Measurements from ENCODE around the gene MED27.

The MED27 gene

DNA sequence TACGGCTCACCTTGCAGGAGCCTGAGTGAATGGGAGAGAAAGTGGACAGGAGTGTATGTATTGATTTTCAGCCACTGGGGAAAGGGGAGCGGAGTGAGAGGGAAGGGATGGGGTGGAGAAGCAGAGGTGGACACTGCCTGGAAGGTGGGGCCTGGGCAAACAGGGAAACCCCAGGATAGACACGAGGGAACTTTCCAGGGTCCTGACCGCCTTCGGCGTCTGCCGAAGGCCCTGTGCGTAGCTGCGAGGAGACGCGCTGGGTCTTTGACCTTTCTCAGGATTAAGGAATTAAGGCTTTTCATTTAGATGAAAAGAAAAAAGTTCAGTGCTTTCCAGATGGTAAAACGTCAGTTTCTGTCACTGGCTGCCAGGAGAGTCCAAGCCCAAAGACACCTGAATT, 205.2 kb downstream of the MED27 start:
- no peak for DNase-seq

DNA sequence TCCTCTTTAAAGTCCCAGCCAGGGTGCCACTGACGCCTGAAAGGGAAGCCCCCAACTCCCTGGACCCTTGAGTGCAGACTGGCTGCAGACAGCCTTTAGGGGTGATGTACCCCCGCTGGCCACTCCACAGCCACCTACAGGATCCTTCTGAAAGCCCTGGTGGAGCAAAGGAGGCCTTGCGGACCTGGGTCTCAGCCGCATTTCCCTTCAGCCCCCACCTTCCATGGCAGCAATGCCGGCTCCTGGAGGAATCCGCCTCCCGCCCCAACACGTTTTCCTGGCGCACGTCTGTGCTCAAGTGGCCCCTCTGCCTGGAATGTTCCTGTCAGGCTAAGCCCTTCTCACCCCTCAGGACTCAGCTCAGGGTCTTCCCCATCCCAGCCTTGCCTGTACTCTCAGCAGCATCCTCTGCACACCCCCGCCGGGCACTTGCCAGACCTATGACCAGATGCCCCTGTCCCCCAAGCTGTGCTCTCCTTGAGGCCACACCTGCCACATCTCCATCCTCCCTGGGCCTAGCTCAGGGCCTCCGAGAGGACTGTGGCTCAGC, 205.7 kb downstream of the MED27 start:
- no peak for DNase-seq

DNA sequence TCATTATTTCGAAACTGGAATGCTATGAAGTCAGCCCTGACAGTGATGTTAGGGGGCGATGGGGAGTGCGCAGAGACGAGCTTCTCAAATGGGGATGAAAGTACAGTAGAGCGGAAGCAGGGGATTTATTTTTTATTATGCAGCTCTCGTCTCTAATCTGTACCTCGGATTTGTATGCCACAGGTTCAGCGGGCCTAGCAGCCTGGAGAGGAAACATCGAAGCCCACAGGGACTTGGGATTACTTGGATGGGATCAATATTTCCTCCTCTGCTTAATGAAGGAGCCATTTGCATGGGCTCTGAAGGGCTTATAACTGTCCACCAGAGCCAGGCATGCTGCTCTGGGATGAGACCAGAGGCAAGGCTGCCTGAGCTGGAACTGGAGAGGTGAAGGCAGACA, 206.3 kb downstream of the MED27 start:
- no peak for DNase-seq

DNA sequence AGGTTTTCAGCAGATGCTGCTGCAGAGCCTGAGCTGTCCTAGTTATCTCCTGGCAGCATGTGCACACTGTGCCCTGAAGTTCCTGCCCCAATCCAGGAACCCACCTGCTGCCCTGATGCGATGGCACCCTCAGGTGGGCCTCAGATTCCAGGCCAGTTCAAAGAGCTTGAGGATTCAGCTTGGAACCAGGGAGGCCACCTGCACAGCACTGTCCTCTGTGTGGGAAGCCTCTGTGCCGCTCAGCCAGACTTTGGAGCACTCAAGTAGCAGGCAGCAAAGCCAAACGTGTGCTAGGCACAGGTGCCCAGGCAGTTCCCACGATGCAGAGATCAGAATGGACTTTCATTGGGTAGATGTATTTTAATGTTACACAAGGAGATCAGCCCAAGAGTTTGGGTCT, 207.0 kb downstream of the MED27 start:
- no peak for DNase-seq

DNA sequence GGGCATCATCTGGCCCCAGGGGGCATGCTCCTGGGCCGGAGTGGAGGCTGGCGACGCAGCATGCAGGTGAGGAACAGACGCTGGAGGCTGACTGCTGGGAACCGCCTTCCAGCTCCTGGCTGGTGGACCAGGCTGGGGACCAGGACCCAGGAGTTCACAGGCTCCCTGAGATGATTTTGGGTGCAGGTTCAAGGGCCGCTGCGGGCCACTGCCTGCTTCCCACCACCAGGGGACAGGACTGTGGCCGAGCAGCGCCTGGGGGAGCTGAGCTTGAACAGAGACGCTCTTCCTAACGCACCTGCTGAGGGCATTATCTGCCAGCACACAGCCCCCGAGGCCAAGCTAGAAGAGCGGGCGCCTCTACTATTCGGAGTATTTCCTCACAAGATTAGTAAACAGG, 207.7 kb downstream of the MED27 start:
- no peak for DNase-seq

DNA sequence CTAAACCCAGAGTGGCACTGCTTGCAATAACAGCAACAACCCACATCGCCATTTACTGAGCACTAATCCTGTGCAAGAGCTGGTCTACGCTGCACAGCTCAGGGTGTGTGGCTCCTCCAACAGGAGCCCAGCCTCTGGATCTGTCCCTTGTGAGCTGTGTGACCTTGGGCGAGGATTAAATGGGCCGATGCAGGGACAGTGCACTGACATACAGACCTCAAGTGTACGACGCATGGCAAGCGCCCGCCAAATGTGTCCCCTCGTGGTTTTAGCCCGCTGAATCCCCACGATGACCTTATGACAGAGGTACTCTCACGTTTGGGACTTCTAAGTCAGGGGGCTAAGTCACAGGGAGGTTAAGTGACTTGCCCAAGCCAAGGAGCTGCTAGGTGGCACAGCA, 209.5 kb downstream of the MED27 start:
- DNase-seq: no peak

DNA sequence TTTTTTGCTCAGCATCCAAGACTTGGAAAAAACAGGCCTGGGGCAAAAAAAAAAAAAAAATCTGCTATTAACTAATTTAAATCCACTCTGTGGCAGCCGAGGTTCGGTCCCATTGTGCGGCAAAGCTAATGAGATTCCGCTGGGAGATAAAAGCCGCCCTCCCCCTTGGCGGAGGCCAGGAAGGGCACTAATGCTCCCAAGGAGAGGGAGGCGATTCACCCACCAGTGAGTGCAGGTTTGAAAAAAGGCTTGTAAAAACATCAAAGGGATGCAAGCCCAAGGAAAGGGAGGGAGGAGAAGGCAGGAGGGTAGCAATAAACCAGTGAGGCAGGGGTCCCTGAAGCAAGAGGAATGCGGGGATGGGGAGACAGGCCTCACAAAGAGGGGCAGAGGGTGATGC, 210.3 kb downstream of the MED27 start:
- no peak for DNase-seq

DNA sequence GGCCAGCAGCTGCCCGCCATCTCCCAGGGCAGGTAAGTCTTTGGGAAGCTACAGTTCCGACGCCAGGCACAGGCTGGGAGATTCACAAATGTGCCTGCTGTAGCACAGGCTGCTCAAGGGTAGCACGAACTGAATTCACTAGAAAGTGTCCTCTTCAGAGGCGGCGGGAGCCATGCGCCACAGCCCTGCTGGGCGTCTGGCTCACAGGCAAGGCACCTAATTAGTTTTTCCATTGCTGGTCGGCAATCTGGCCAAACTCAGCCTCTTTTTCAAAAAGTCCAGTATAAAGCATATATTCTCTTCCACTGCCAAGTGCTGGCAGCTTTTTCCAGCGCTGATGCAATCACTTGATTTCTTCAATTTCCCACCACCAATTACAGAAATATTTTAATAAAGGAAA, 210.9 kb downstream of the MED27 start:
- DNase-seq: no peak

DNA sequence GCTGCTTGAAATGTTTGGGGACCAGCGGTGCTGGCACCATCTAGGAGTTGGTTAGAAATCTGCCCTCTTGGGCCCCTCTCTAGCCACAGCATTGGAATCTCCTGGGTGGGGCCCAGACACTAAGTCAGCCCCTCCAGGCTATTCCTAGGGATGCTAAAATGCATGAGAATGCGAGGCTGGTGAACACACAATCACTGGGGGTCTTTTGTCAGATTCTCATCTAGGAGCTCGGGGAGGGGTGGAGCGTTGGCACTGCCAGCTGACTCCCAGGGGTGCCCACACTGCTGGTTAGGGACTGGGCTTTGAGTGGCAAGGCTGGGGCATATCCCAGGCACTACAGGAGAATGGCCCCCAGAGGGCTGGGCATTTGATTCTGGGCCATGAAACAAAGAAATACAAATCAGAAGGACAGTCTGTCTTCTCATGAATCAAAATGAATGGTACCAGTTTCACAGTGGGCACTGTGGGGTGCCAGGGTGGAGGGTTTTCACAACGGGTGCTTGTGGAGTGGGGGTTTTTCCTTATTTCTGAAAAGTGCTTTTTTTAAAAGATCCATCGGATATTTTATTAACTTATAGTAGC, 212.0 kb downstream of the MED27 start:
- DNase-seq: no peak

DNA sequence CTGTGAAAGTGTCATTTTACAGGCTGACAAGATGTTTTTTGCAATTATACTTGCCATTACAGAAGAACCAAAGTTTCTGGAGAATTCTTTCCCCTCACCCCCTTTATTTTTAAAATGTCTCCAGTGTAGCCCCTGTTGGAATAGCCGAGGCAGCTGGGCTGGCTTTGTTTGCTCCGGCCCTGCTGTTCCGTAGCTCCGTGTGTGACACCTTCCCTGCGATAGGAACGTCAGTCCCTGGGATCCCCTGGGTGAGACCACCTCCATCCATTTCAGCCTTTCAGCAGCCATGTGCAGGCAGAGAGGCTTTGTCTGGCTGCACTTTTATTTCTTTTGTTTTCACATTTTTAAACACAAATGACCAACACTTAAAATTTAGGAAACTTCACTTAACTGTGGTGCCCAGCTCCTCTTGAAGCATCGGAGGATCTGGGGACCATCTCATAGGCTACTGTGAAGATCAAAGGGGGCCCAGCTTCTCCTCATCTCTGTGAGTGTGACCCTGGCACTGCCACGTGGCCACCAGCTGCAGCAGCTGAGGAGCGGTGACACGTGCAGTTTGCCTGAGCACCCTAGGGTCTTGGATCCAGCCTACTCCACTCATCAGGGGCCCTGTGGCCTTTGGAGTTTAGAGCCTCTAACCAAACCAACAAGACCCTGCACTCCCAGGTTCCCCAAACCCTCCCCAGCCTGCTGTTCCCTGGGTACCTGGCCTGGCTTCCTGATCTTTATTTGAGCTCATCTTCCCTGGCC, 214.0 kb downstream of the MED27 start:
- DNase-seq: no peak

DNA sequence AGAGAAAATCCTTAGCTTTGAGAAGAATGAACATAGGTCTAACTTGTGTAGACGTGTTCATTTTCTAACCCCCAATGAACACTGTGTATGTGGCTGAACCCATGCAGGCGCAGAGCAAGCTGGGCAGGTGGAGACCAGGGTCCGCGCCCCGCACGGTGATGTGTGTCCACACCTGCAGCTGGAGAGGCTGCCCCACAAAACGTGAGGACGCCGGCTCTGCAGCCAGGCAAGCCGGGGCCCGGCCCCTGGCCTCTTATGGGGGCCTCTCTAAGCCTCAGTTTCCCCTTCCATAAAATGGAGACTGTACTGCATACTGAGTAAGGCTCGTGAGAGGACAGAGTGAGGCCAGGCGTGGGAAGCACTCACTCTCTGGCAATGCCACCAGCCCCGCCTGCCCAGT, 215.1 kb downstream of the MED27 start:
- no peak for DNase-seq

DNA sequence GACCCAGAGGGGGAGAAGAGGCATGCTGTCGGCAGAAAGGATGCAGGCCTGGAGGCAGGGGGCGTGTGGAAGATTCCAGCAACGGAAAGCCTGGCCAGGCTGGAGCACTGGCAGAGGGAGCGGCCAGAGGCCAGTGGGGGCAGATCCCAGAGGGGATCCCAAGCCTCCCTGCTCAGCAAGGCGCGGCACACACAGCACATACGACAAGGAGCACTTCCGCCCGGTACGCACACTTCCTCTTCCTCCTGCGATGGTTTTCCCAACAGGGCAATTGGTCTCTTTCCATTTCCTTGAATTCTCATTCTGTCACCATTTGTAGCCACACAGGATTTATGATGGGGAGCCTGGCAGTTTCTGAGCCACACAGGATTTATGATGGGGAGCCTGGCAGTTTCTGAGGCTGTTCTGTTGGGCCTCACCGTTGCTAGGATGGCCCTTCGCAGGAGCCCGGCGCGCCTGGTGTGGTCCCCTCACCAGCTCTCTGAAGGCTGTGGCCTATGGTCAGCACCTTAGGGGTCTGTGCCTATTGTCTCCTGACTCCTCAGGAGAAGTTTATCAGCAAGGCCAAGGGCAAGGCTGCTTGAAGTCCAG, 216.3 kb downstream of the MED27 start:
- DNase-seq: no peak

DNA sequence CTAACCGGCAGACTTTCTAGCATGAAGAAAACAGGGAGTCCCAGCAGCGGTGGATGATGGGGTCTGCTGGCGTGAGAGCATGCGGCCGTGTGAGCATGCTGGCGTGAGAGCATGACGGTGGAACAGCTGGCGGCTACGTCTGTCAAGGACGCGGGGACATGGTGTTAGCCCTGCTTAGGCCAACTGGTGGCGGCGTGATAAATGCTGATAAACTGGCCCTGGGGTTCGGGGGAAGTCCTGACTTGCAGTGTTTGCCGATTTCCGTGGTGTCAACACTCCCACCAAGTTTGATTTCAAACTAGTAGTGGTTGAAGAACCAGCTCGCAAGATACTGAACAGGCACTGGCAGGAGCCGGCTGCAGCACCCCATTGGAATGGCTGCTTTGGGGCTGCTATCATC, 217.4 kb downstream of the MED27 start:
- DNase-seq: no peak

DNA sequence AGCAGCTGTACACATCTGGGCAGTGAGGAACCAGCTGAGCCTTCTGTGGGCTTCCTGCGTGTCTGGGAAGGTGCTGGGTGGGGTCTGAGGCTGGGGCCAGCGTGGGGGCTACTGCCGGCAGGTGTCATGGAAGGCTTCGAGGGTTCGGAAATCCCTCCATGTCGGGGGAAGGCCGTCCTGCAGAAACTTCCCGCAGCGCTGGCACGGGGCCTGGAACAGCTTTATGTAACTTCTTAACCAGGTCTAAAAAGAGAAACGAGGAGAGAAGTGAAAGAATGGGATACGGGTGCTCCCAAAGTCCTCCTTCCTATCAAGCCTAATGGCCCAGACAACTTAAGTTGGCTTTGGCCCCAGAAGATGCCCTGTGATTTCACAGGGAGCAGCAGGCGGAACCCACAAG, 219.2 kb downstream of the MED27 start:
- no peak for DNase-seq

DNA sequence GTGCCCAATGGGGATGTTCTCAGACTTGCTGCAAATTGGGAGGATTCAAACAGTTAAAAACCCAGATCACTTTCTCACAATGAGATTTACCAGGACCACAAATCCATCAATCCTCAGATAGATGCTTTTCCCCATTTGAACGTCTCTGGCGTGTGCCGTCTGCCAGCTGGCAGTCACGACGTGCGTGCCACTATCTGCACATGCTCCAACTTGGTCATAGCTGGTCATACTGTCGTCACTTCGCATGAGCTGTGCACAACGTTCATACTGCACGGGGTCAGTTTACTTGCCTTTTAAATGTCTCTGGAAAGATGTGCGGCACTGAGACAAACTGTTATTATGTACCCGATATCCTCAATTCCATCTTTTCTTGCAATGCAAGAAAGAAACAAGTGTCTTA, 221.5 kb downstream of the MED27 start:
- DNase-seq: no peak

DNA sequence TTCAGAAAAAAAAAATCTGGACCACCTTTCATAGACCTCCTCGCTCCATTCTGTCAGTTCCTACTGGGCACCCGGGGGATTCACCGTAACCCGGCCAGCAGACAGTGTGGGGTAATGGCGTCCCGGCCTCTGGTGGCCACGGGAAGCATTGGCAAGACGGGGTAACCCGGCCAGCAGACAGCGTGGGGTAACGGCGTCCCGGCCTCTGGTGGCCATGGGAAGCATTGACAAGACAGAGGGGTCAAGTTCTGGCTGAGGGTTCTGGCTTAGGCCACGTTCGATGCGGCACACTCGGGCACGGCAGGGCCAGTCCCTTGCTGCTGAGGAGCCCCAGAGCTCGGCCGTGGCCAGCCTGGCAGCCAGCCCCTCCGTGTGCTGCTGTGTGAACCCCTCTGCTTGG, 223.6 kb downstream of the MED27 start:
- no peak for DNase-seq

DNA sequence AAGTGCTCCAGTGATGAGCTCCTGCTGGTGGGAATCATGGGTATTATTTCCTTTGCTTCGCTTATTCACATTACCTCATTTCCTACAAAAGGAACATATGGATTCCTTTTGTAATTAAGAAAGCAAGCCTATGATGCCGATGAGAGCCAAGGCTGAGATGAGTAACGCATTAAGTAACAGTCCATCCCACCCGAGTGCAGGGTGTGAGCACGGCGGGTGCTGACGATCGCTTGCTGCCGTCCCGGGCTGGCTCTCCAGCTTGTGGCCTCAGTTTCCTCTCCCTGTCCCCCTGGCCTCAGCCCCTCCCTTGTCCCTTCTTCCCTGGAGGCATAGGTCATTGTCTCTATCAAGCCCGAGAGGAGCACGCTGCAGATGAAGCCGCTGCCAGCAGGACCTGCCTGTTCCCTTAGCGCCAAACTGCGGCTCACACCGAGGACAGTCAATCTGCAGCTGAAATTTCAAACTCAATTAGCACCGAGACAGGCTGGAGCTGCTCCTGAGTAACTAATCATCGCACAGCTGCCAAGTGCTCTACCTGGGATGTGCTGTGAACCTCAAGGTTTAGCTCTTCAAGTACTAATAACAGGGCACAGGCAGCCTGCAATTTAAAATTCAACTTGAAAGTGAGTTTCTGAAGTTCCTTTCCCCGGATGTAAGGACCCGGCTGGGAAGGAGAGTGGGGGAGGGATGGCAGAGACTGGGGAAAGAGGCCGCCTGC, 224.6 kb downstream of the MED27 start:
- DNase-seq: no peak

DNA sequence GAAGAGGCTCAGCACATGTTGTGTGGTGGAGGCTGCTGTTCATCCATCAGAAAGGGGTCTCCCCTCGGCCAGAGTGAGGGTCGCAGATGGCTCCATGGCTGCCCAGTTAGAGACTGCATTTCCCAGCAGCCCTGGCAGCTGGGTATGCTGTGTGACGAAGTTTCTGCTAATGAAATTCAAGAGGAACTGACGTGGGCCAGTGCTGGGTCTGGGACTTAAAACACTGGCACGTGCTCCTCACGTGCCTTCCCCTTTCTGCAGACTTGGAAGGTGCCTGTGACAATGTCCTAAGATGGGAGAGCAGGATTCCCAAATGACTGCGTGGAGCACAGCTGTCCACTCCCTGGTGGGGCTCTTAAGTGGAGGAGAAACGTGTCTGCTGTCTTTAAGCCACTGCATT, 225.3 kb downstream of the MED27 start:
- peak; percentile 34 for DNase-seq

DNA sequence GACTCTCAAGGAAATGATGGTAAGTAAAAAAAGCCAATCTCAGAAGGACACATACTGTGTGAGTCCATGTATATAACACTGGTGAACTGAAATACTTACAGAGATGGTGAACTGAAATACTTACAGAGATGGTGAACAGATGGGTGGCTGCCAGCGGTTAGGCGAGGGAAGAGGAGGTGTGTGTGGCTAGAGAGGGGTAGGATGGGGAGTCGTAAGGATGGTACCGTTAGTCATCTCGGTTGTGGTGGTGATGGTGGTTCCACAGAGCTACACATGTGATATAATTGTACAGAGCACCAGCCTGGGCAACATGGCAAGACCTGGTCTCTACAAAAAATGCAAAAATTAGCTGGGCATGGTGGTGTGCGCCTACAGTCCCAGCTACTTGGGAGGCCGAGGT, 226.2 kb downstream of the MED27 start:
- DNase-seq: no peak

DNA sequence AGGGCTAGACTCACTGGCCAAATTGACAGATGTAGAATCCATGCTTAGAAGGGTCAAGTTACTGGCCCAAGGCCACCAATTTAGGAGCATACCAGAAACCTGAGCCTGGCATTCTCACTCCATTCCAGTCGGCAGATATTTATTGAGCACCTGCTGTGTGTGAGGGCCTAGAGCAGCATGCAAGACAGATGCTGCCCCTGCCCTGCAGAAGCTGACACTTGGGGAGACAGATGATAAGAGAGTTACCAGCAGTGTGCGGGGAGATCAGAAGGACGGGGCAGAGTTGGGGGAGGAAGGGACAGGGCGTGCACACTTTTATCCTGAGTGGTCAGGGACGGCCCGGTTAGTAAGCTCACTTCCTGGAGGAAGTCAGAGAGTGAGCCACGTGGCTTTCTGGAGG, 228.3 kb downstream of the MED27 start:
- peak; percentile 43 for DNase-seq

DNA sequence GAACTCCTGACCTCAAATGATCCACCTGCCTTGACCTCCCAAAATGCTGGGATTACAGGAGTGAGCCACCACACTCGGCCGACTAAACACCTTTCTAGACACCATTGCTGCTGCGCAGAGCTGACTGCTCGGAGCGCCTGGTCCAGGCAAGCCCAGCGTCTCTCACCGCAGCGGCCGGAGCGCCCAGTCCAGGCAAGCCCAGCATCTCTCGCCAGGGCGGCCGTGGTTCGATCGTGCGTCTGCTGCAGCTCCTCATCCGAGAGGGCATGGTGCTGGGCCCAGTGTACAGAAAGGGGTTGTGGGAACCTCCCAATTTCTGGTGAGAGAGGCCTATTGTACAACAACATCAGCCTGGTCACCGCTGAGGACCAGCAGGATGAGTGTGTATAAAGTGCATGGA, 230.3 kb downstream of the MED27 start:
- DNase-seq: no peak

DNA sequence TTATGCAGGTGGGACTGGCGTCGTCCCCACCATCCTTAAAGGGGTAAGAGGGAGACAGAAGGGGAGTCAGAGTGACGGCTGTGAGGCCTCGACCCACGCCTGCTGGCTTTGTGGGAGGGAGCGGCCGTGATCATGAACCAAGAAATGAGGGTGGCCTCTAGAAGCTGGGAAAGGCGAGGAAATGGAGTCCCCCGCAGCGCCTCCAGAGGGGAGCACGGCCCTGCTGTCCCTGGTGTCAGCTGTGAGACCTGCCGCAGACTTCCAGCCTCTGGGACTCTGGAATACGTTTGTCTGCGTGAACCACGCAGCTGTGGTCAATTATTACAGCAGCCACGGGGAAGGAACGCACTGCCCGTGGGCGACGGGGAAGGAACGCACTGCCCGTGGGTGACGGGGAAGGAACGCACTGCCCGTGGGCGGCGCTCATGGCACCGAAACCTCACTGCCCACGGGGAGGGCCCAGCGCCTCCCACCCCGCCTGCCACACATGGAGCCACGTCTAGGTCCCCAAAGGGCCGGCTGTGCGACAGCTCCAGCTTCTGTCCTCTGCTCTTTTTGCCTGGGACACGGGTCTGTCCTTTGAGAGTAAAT, 231.0 kb downstream of the MED27 start:
- DNase-seq: no peak

DNA sequence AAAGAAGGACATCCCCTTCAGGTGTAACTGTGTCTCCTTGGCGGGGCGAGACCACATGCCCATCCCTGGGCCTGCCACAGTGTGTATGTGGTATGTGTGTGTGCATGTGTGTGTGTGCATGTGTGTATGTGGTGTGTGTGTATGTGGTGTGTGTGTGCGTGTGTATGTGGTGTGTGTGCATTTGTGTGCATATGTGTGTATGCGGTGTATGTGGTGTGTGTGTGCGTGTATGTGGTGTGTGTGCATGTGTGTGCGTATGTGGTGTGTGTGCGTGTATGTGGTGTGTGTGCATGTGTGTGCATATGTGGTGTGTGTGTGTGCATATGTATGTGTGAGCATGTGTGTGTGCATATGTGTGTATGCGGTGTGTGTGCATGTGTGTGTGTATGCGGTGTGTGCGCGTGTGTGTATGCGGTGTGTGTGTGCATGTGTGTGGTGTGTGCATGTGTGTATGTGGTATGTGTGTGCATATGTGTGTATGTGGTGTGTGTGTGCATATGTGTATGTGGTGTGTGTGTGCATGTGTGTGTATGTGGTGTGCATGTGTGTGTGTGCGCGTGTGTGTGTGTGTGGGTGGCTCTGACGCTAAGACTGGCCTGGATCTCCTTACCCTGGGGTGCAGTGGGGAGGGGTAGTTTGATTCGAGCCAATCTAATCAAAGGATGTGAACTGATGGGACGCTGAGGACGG, 231.9 kb downstream of the MED27 start:
- no peak for DNase-seq
